ENCODE measurements around the gene ADAMTS12. TPM values are rescaled to one million over a fixed set of nuclear protein-coding genes. Genes with fewer than 3 reads are reported as not detected.

The ADAMTS12 gene
- total and polyA plus RNA-seq, 2 of the 8 experiments (the other 6 are each of a cell fraction or from before 2014, with no cell fraction given), result 6.4 to 12.8 TPM

- H4K91ac ChIP-seq (replicated peaks; ENCODE audit: insufficient read length, low read length), result no peak overlapping the region
- H2BK12ac ChIP-seq (ENCODE audit: low read depth, low read length), result no peak overlapping the region
- H3K14ac ChIP-seq (ENCODE audit: insufficient read length), result no peak overlapping the region
- no peaks in the 10 kb centered on the region for H4K20me1 ChIP-seq (replicated peaks in 1 of 2; ENCODE audit: control insufficient read depth in 1 of 2, insufficient read depth in 2 of 2, low read length in 2 of 2)
- CTCF ChIA-PET (ENCODE audit: partially characterized antibody), result no interaction called here
- H3K9me3 ChIP-seq (ENCODE audit: insufficient read depth in 2 of 2, low read depth in 1 of 2, low read length in 1 of 2), result no peaks in the 10 kb centered on the region
- H3K23me2 ChIP-seq (ENCODE audit: low read depth, low read length), result no peaks in the 10 kb centered on the region
- no peak overlapping the region for H2BK20ac ChIP-seq (ENCODE audit: low read length)
- H3K79me1 ChIP-seq (ENCODE audit: low read depth, low read length), result no peaks in the 10 kb centered on the region
- no peak overlapping the region for H3K18ac ChIP-seq (ENCODE audit: extremely low read depth, low read length)
- POLR2A ChIA-PET (ENCODE audit: partially characterized antibody), result no interaction called here
- H3K9ac ChIP-seq (replicated peaks in 1 of 4; ENCODE audit: extremely low read depth in 1 of 4, low read depth in 3 of 4, low read length in 3 of 4), result peak overlapping the region in 1 of 4 experiments; percentile 1; a peak in 1 of 7 replicates
- no peak overlapping the region for H2BK5ac ChIP-seq (ENCODE audit: low read depth, low read length)
- no peaks in the 10 kb centered on the region for H3K36me3 ChIP-seq (ENCODE audit: control insufficient read depth in 2 of 4, insufficient read depth in 4 of 4, low read length in 3 of 4)
- H3K4me2 ChIP-seq (ENCODE audit: insufficient read depth in 1 of 2, low read depth in 2 of 2, low read length in 2 of 2), result no peak overlapping the region
- H4K8ac ChIP-seq (ENCODE audit: extremely low read depth, insufficient read depth, low read length), result no peak overlapping the region
- H3K23ac ChIP-seq (ENCODE audit: insufficient read length), result no peak overlapping the region
- no peaks in the 10 kb centered on the region for H3K4me1 ChIP-seq (replicated peaks in 1 of 4; ENCODE audit: control insufficient read depth in 3 of 4, insufficient read depth in 4 of 4, low read length in 3 of 4)
- no peaks in the 10 kb centered on the region for H3K27me3 ChIP-seq (replicated peaks in 1 of 4; ENCODE audit: control insufficient read depth in 3 of 4, extremely low read depth in 1 of 4, insufficient read depth in 3 of 4, low read length in 3 of 4)
- no peak overlapping the region for H4K5ac ChIP-seq (ENCODE audit: insufficient read length, low read depth, low read length)
- H3K79me2 ChIP-seq (ENCODE audit: control insufficient read depth in 1 of 2, insufficient read depth in 2 of 2, low read length in 2 of 2), result no peaks in the 10 kb centered on the region
- H3K4ac ChIP-seq (replicated peaks; ENCODE audit: insufficient read length, low read depth, low read length), result no peak overlapping the region
- H2BK15ac ChIP-seq (ENCODE audit: low read length), result no peak overlapping the region
- FAIRE-seq (no peak), DNase-seq (ENCODE audit: low read depth in 1 of 2, low spot score in 2 of 2) (no peak)
- H2AK5ac ChIP-seq (ENCODE audit: low read depth, low read length), result no peak overlapping the region
- no peak overlapping the region for H2BK120ac ChIP-seq (replicated peaks; ENCODE audit: low read depth, low read length)
- no peak overlapping the region for H3K56ac ChIP-seq (replicated peaks; ENCODE audit: insufficient read length, low read depth, low read length)
- no peak overlapping the region for H3K4me3 ChIP-seq (ENCODE audit: extremely low read depth in 1 of 4, insufficient read depth in 2 of 4, low read depth in 3 of 4, low read length in 4 of 4)
- 88% methylated on average over 2 of the region's 2 CpGs; no CpG with 5 or more reads in 1 of the 2 experiments for WGBS, 2 experiments (ENCODE audit: extremely low coverage in 1 of 2, insufficient coverage in 1 of 2, insufficient read length in 1 of 2, insufficient replicate concordance in 2 of 2, low coverage in 1 of 2, low lambda C conversion rate in 2 of 2, missing lambda C conversion rate in 1 of 2)
- no peak overlapping the region for H2AFZ ChIP-seq (ENCODE audit: low read length)
- no peak overlapping the region for H3K27ac ChIP-seq (ENCODE audit: low read depth, low read length)
- TF ChIP-seq POLR2A (IDR thresholded peaks at IDR 0.05; ENCODE audit: control extremely low read depth in 1 of 2, low read depth in 2 of 2, low read length in 2 of 2), result no peak
- no peak for TF ChIP-seq ZNF274 (IDR thresholded peaks at IDR 0.05; ENCODE audit: borderline replicate concordance, extremely low read depth, low read length)
- no peak for TF ChIP-seq JUN (IDR thresholded peaks at IDR 0.05; ENCODE audit: low read depth, low read length)
- TF ChIP-seq SIRT6 (IDR thresholded peaks at IDR 0.05; ENCODE audit: low read length), result no peak
These were observed 212.0 kb downstream of the ADAMTS12 start for GRCh38 chr5:33679791-33680190.

Measured in H1 (cell line).